GM21717 (cell line): ENCODE data around the gene HTR3E.

Experiments used
- ATAC-seq: cut with Tn5 transposase; IDR thresholded peaks from one replicate; pipeline ENCODE4 v1.9.1; 2021; ENCODE audit warnings: mild to moderate bottlenecking, moderate library complexity; ENCODE audit not compliant: unreplicated experiment

The HTR3E gene

DNA sequence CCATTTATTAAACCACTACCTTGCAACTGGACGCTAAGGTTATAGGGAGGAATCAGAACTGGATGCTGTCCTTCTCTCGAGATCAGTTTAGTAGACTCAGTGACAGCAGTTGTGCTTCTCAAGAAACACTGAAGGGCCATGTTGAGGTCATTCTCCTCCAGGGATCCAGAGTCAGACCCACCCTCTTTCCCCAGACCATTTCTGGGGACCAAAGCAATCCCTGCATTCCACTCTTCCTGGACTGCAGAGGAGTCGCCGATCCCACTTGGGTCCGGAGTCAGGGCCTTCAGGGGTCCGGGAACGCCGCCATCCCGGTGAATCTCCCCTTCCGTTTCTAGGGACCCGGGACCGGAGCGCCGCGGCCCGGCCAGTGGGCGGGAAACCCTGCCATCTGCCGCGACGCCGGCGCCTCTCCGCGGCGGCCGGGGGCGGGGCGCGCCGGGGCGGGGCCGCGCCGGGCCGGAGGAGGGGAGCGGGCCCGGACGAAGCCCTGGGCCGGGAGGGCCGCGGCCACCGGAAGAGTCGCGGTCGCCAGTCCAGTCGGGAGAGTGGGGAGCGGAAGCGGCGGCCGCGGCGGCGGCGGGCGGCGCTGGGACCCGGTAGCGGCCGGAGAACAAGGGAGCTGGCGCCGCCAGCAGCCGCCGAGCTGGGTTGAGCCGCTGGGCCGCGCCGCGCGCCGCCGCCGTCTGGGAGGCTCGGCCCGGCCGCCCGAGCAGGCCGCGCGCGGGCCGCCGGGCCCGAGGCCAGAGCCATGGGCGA is 58.2 kb downstream of the HTR3E start, which contains the start of gene DVL3:
DVL3 (plus strand) TSS at position 493 of the 759 bp plus-strand sequence; CDS start at position 752, 259 bp downstream.
- peak; percentile 70 for ATAC-seq

GRCh38 chr3:184155644-184156521 is 59.0 kb downstream of the HTR3E start:
- peak; percentile 39 for ATAC-seq

DNA sequence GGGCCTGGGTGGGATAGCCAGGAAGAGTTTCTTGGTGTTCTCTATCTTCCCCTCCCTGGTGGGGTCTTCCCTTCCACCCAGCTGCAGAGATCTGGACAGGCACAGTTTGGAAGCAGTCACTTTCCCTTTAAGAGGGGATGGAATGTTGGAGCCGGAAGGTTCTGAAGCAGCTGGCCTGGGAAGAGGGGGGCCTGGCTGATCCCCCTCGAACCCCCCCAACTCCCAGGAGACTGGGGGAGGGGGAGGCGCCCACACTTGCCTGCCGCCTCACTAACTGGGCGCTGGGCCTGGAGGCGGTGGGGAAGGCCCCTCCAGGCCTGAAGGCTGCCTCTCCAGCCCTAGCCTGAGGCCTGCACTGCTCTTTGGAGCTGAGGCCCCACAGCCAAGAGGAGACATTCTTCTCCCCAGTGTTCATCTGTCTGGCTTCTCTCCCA is 59.7 kb downstream of the HTR3E start:
- ATAC-seq, result no peak
